K562 (cell line): Measurements from ENCODE around the gene TMEM245. TPM values are rescaled to one million over a fixed set of nuclear protein-coding genes. Genes with fewer than 3 reads are reported as not detected.

Experiments
- ATAC-seq: fragments of 200-7000 bp; cut with Tn5 transposase; 3 replicates; pipeline ENCODE4 v1.9.1; 2020; ENCODE audit warnings: moderate library complexity
- BruUV-seq: library from RNA; stranded (reverse); fragments of 400-500 nt; replicated peaks from 2 replicates; lab custom pipeline; 2021; lab: Mats Ljungman, UMichigan
- CTCF ChIA-PET: fragments of 300-600 bp; formaldehyde crosslinking; extraction: SDS; loops from one replicate; lab custom pipeline; 2021; ENCODE audit warnings: low intra/inter-chr PET ratio; lab: Yijun Ruan, JAX
- POLR2A ChIA-PET: fragments of 300-600, 350-650 bp; sonication (Branson Sonifier 250); formaldehyde crosslinking; extraction: SDS; loops from one replicate; lab custom pipeline; 2021; ENCODE audit warnings: antibody characterized with exemption, inconsistent platforms; lab: Yijun Ruan, JAX
- DNase-seq, 4 experiments: peaks; one replicate each; pipeline versions ENCODE4 v3.0.0 to v3.0.0-alpha.2; 2011 to 2018; ENCODE audit warnings: low spot score in 3 of 4, mixed read lengths in 3 of 4; ENCODE audit errors: extremely low read depth in 1 of 4
- FAIRE-seq: peaks from 2 replicates; lab custom pipeline; 2011; peaks lifted over from hg19 to GRCh38; lab: Jason Lieb, UNC
- H2AFZ ChIP-seq: 2 replicates; pipeline ENCODE4 v1.6.0; 2011; ENCODE audit warnings: low read depth, low read length, control low read depth, inconsistent platforms
- H3K27ac ChIP-seq: fragments of 200-600 bp; 3 replicates; pipeline ENCODE4 v1.8.0; 2011; ENCODE audit warnings: low read depth, mild to moderate bottlenecking, control low read depth, inconsistent platforms, low read length, moderate library complexity, mixed read lengths; ENCODE audit errors: extremely low read depth
- H3K27me3 ChIP-seq, 2 experiments: fragments of 300-600 bp in 1 of 2; 2 replicates in 1 of 2; 3 replicates in 1 of 2; pipeline versions ENCODE4 v1.6.0 to v1.8.0; 2011; ENCODE audit warnings: inconsistent platforms in 2 of 2, low read length in 2 of 2, mild to moderate bottlenecking in 1 of 2, mixed read lengths in 1 of 2, moderate library complexity in 1 of 2; ENCODE audit not compliant: control insufficient read depth in 2 of 2, insufficient read depth in 2 of 2
- H3K36me3 ChIP-seq: fragments of 300-600 bp; 3 replicates; pipeline ENCODE4 v1.8.0; 2011; ENCODE audit warnings: mild to moderate bottlenecking, low read length, inconsistent platforms; ENCODE audit not compliant: control insufficient read depth, insufficient read depth
- H3K4me1 ChIP-seq, 2 experiments: fragments of 200-600 bp in 1 of 2; replicated peaks in 1 of 2; 2 replicates in 1 of 2; 3 replicates in 1 of 2; pipeline versions ENCODE4 v1.5.1 to v1.8.0; 2011; ENCODE audit warnings: inconsistent platforms in 2 of 2, low read length in 2 of 2, mild to moderate bottlenecking in 1 of 2, mixed read lengths in 1 of 2, moderate library complexity in 1 of 2; ENCODE audit not compliant: control insufficient read depth in 2 of 2, insufficient read depth in 2 of 2
- H3K4me2 ChIP-seq: 2 replicates; pipeline ENCODE4 v1.6.1; 2011; ENCODE audit warnings: low read length, control low read depth, inconsistent platforms, mixed read lengths; ENCODE audit not compliant: insufficient read depth
- H3K4me3 ChIP-seq: fragments of 200-600 bp; sonication (generic), shearing (Covaris generic); 2 replicates; pipeline ENCODE4 v1.5.1; 2016; ENCODE audit warnings: control low read depth, inconsistent platforms
- H3K79me2 ChIP-seq: fragments of 200-600 bp; 3 replicates; pipeline ENCODE4 v1.8.0; 2011; ENCODE audit warnings: low read length, inconsistent platforms; ENCODE audit not compliant: control insufficient read depth, insufficient read depth
- H3K9ac ChIP-seq, 2 experiments: 2 replicates each; pipeline versions ENCODE4 v1.6.0 to v1.6.1; 2011; ENCODE audit warnings: low read depth in 2 of 2, low read length in 2 of 2, control low read depth in 1 of 2, inconsistent platforms in 1 of 2, mild to moderate bottlenecking in 1 of 2, mixed read lengths in 1 of 2; ENCODE audit not compliant: insufficient read depth in 1 of 2
- H3K9me1 ChIP-seq: one replicate; pipeline ENCODE4 v1.6.0; 2011; ENCODE audit warnings: inconsistent platforms, mild to moderate bottlenecking, low read length, moderate library complexity; ENCODE audit not compliant: control insufficient read depth, insufficient read depth
- H3K9me3 ChIP-seq: replicated peaks from 2 replicates; pipeline ENCODE4 v1.5.1; 2011; ENCODE audit warnings: low read depth, low read length, inconsistent platforms; ENCODE audit not compliant: control insufficient read depth, insufficient read depth
- H4K20me1 ChIP-seq: replicated peaks from 2 replicates; pipeline ENCODE4 v1.6.1; 2011; ENCODE audit warnings: low read length, inconsistent platforms, mixed read lengths; ENCODE audit not compliant: control insufficient read depth, insufficient read depth
- CGGBP1 ChIP-seq: fragments of 250-450 bp; sonication (Bioruptor Pico); IDR thresholded peaks from 2 replicates; pipeline ENCODE4 v1.9.0; 2021; ENCODE audit warnings: mild to moderate bottlenecking
- DDX20 ChIP-seq: fragments of 450-650 bp; IDR thresholded peaks from 2 replicates; pipeline ENCODE4 v1.6.1; 2016; ENCODE audit warnings: missing genetic modification characterization, low read depth, mild to moderate bottlenecking, missing compliant biosample characterization, moderate library complexity
- SMARCA5 ChIP-seq: fragments of 450-650 bp; IDR thresholded peaks from 2 replicates; pipeline ENCODE4 v1.6.1; 2016
- TCF7L2 ChIP-seq: fragments of 150-350 bp; IDR thresholded peaks from 2 replicates; pipeline ENCODE4 v1.6.1; 2016; ENCODE audit warnings: low read depth, mild to moderate bottlenecking, low read length, moderate library complexity
- XRCC3 ChIP-seq: fragments of 450-650 bp; IDR thresholded peaks from 2 replicates; pipeline ENCODE4 v1.6.1; 2017; ENCODE audit warnings: mild to moderate bottlenecking, moderate library complexity
- ZBTB9 ChIP-seq: fragments of 450-650 bp; formaldehyde crosslinking; IDR thresholded peaks from 2 replicates; pipeline ENCODE4 v1.4.0; 2020; ENCODE audit warnings: mild to moderate bottlenecking, moderate library complexity
- ZNF253 ChIP-seq: fragments of 250-450 bp; sonication (Bioruptor Pico); conservative IDR thresholded peaks from 2 replicates; pipeline ENCODE4 v1.6.1; 2021; ENCODE audit warnings: mild to moderate bottlenecking
- ZNF347 ChIP-seq: fragments of 450-650 bp; formaldehyde crosslinking; IDR thresholded peaks from 2 replicates; pipeline ENCODE4 v1.4.0; 2020; ENCODE audit warnings: low read depth, mild to moderate bottlenecking, moderate library complexity
- ZNF695 ChIP-seq: fragments of 450-650 bp; formaldehyde crosslinking; IDR thresholded peaks from 2 replicates; pipeline ENCODE4 v1.4.0; 2020; ENCODE audit warnings: mild to moderate bottlenecking, moderate library complexity
- in situ Hi-C: fragments of 300-500 bp; cut with MboI; formaldehyde crosslinking; loops from 4 replicates; pipeline ENCODE4 v1.15.0; 2018; ENCODE audit warnings: inconsistent platforms, mixed read lengths
- intact Hi-C: fragments of 100-400 bp; cut with micrococcal nuclease; formaldehyde crosslinking; loops from 2 replicates; pipeline ENCODE4 v1.14.2; 2022
- polyA plus RNA-seq, 8 experiments: library from polyadenylated mRNA; depleted of rRNA in 4 of 8; stranded (reverse) in 5 of 8; unstranded in 3 of 8; fragments of >200 nt; fragmentation: Nextera tagmentation in 2 of 8; fragmentation: Illumina TruSeq in 1 of 8; extraction: Ambion mirVana in 2 of 8; extraction: Trizol in 1 of 8; gene quantifications; 2 replicates each; pipeline versions ENCODE4 v1.2.1 to v1.2.3, GENCODE V29; 2011 to 2014; ENCODE audit warnings: inconsistent platforms in 1 of 8, missing spikeins in 1 of 8
- total RNA-seq, 7 experiments: library from RNA; depleted of rRNA in 6 of 7; stranded (reverse); fragments of >200 nt in 6 of 7; fragmentation: Illumina TruSeq in 2 of 7; extraction: Trizol in 2 of 7; gene quantifications; 2 replicates each; pipeline versions ENCODE4 v1.2.1 to v1.2.3, GENCODE V29; 2011 to 2021; ENCODE audit warnings: low replicate concordance in 1 of 7

The TMEM245 gene
- total and polyA plus RNA-seq, 9 of the 15 experiments (the other 6 are each of a cell fraction or from before 2014, with no cell fraction given): 8.5 to 43.2 (median 24.3) TPM

GRCh38 chr9:109022873-109023272 lies 96.9 kb downstream of the TMEM245 start:
- in situ Hi-C loops: no loop called here
- H3K9ac ChIP-seq: no peak overlapping the region
- no peak for ATAC-seq
- ChIA-PET CTCF (no interaction called here), POLR2A (interaction anchor here (0.7 to 0.8 kb wide), 2 partner anchors 11 to 13 kb away, joined by 3 to 4 read pairs; no protein-coding TSS in a partner anchor)
- no peaks in the 10 kb centered on the region for H3K27me3 ChIP-seq
- H3K4me2 ChIP-seq: no peak overlapping the region
- FAIRE-seq: no peak
- intact Hi-C loops: no loop called here
- H2AFZ ChIP-seq: no peak overlapping the region
- H4K20me1 ChIP-seq: no peaks in the 10 kb centered on the region
- BruUV-seq: no TSS peak
- peaks cover 52% of the 10 kb centered on the region for H3K36me3 ChIP-seq
- H3K9me3 ChIP-seq: no peaks in the 10 kb centered on the region
- no peaks in the 10 kb centered on the region for H3K9me1 ChIP-seq
- no peaks in the 10 kb centered on the region for H3K79me2 ChIP-seq
- no peak for TF ChIP-seq ZBTB9 (CRISPR knock-in tag)
- no peak for TF ChIP-seq ZNF695 (CRISPR knock-in tag)
- TF ChIP-seq CGGBP1 (CRISPR knock-in tag): no peak
- no peak for TF ChIP-seq ZNF253 (CRISPR knock-in tag)
- TF ChIP-seq ZNF347 (CRISPR knock-in tag): no peak
- TF ChIP-seq TCF7L2: no peak
- TF ChIP-seq DDX20 (tag): no peak
- TF ChIP-seq SMARCA5: no peak
- no peak for TF ChIP-seq XRCC3
- no peak overlapping the region for H3K4me3 ChIP-seq
- no peak for DNase-seq
- H3K4me1 ChIP-seq: no peaks in the 10 kb centered on the region
- H3K27ac ChIP-seq: no peak overlapping the region
